HG03342 (cell line): ENCODE measurements around the gene SPART.

Source experiments
- ATAC-seq: cut with Tn5 transposase; IDR thresholded peaks from one replicate; pipeline ENCODE4 v1.9.1; 2021; ENCODE audit warnings: mild to moderate bottlenecking, moderate library complexity; ENCODE audit not compliant: unreplicated experiment

The SPART gene, protein sequence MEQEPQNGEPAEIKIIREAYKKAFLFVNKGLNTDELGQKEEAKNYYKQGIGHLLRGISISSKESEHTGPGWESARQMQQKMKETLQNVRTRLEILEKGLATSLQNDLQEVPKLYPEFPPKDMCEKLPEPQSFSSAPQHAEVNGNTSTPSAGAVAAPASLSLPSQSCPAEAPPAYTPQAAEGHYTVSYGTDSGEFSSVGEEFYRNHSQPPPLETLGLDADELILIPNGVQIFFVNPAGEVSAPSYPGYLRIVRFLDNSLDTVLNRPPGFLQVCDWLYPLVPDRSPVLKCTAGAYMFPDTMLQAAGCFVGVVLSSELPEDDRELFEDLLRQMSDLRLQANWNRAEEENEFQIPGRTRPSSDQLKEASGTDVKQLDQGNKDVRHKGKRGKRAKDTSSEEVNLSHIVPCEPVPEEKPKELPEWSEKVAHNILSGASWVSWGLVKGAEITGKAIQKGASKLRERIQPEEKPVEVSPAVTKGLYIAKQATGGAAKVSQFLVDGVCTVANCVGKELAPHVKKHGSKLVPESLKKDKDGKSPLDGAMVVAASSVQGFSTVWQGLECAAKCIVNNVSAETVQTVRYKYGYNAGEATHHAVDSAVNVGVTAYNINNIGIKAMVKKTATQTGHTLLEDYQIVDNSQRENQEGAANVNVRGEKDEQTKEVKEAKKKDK

DNA sequence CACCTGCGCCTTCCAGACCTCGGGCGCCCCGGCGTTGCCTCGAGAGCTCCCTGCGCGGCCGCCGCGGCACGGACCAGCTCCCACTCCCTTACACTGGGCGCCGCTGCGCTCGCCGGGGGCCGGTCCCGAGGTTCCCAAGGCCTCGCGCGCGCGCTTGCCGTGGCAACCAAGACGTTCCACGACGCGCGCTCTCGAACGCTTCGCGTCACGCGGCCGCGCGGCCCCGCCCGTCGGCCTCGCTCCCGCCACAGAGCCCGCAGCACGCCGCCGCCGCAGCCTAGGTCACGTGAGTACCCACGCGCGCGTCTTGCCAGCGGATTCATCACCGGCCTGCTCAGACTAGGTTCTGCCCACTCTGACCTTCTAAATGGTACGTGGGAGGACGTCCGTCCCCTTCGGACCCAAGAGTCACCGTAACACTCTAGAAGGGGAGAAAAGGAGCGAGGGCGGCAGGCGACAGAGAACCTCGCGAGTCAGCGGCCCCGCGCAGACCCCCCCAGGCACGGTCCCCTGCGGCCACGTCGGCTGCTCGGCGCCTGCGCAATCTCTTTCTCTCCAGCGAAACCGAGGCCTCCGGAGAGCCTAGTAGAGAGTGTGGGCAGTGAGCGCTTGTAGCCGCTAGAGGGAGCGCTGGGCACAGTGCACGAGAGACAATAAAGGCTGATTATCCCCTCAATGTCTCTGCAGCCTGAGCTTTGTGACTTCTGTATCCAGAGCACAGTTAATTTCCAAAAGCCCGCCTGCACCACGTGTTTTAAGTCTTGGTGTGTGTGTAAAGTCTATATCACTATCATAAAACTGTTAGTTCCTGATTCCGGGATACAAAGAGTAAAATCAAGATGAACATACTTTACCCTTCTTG lies at the start of gene SPART:
Gene SPART, minus strand, starts transcription at position 173 of the 862 bp plus-strand sequence. CDS start 10,564 bp downstream, outside the sequence.
- peak; percentile 92 for ATAC-seq

GRCh38 chr13:36395280-36395679 lies 49.1 kb upstream of the SPART start:
- ATAC-seq, result no peak

DNA sequence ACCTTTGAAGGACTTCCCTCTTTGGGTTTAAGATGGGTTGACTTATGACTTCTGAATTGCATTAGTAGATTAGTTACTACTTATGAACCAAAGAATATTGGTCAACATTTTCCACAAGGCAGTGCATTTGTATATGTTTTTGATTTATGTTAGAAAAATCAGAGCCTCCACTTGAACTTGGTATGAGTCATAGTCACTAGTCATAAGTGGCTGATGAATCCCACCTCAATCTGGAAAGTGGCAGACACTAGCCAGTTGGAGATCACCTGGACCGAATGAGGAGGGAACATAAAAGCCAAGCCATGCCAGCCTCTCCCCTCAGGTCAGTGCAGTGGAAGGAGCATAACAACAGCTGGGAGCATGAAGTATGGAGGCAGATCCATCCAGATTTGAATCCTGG lies 39.3 kb upstream of the SPART start:
- no peak for ATAC-seq

DNA sequence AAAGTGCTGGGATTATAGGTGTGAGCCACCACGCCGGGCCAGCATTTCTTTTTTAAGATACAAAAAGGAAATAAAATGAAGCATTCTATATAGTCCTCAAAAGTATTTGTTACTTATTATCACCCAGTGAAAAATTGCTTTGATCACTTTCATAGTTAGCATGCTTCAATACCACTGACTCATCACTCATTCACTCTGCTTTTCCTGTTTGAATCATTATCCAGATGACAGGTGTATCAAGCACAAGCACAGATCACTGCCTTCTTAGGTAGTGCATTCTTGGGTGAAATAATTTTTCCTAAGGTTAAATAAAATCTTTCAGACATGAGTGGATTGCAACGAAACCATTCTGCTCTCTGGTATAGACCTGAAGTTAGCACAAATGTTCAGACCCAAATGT lies 35.8 kb upstream of the SPART start:
- no peak for ATAC-seq

DNA sequence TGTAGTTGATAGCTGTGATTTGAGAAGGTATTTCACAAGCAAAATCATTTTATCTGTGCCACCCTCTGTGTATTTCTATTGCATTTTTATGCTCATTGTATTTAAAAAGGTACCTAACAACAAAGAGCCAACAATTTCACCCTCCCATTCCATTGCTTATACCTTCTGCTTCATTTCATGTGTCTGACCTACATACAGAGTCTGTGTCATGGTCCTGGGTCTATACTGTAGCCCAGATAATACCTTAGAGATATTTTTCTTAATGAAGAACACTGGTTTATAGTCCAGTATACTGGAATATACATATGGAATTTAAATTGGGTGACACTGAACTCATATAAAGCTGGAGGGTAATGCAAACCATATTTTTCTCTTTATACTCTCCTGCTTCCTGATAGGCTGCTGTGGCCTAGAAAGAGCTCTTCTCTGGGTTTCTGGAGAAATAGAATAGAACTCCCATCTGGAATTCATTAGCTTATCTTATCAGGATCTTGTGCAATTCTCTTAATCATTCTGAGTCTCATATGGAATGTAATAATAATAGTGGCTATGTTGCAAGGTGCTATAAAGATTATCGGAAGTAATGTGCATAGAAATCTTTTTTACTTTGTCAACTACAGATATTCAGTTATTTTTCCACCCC lies 31.8 kb upstream of the SPART start:
- ATAC-seq, result no peak

DNA sequence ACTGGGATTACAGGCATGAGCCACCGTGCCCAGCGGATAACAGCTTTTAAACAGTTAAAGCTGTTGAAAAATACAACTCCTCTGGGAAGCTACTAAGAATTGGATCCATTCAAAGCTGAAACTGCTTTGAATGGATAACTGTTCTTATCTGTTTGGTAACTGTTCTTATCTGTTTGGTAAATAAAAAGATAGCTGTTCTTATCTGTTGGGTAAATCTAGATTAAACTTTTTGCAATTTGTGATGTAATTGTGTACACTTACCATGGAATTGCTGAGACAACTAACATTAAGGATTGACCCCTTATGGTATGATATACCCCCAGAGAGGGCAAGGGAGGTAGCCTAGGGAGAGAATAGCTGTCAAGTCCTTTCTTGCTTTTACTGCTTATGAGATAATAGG lies 27.9 kb upstream of the SPART start:
- no peak for ATAC-seq

DNA sequence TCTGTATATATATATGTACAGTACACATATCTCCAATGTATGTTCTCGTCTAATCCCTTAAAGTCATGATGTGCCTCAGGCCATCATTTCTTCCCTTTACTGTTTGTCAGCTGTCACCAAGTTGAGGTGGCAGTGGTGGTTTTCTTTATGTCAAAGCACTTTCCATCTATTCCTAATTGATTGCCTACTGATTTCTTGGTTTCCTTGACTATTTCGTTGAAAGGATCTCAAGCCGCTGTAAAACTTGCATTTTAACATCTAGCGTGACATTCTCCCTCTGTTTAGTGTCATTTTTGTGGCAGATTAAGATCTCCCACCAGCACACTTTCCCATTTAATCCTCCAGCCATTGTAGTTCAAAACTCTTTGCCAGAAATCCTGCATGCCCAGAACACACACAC lies 25.0 kb upstream of the SPART start:
- no peak for ATAC-seq

DNA sequence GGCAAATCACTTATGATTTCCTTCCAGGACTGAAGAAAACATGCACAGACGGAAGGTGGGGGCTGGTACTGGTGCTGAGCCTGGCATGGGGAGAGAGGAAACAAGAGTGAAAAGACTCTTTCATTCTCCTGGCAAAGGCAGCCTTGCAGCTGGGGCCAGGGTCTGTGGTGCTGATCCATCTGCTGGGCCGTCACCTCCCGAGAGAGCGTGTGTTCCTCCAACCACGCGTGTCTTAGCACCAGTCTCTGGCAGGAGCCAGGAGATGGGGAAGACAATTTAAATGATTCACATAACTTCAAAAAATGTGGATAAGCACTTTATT lies 23.9 kb upstream of the SPART start:
- no peak for ATAC-seq

GRCh38 chr13:36369268-36370107 lies 23.3 kb upstream of the SPART start:
- ATAC-seq, result no peak

DNA sequence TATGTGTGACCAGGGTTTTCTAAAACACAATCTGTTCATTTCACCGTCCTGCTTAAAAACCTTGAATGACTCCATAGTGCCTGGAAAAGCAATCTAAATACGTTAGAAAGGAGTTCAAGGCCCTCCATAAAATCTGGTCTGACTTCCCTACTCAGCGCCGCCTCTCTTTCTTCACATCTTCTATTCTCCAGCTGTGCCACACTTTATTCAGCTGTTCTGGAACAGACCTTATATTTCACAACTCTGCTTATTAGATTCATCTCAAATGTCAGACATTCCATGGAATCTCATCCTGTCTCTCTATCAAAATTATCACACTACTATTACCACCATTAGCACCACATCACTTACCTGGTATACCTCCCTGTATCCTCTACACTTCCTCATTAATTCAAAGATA lies 19.8 kb upstream of the SPART start:
- no peak for ATAC-seq

DNA sequence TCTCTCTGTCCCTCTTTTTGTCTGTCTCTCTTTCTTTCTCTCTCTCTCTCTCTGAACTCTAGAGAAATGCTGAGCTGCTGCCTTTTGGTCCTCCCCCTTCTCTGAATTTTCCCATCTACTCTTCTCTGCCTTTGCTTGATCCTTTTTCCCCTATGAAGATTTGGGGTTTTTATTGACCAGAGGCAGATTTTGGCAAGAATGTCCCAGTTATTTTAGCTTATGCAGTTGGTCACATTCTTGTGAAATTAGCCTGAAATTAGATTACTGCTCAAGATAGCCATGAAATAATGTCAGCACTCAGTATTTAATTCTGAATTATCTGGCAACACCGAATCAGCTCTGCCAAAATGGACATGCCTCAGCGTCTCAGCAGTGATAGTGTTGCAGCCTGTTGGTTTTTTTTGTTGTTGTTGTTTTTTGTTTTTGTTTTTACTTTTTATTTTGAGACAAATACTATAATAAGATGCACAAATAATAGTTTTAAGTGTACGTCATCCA lies 17.2 kb upstream of the SPART start:
- ATAC-seq, result no peak

DNA sequence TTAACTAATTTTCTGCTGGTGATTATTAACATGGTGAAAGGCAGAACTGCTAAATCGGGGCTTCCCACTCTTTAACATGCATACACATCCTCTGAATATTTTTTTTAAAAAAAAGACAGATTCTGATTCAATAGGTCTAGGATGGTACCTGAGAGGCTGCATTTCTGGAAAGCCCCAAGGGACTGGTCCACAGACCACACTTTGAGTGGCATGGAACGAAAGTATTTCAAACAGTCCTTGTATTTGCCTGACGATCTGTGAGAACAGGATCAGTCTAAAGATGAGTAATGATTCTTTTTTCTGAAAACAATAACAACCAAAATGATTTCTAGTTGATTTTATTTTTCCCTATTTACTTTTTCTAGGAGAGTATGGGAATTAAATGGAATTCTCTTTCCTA lies 16.7 kb upstream of the SPART start:
- ATAC-seq, result peak; percentile 42

- ATAC-seq, result peak; percentile 43
These were observed 16.1 kb upstream of the SPART start for GRCh38 chr13:36362251-36362650.

DNA sequence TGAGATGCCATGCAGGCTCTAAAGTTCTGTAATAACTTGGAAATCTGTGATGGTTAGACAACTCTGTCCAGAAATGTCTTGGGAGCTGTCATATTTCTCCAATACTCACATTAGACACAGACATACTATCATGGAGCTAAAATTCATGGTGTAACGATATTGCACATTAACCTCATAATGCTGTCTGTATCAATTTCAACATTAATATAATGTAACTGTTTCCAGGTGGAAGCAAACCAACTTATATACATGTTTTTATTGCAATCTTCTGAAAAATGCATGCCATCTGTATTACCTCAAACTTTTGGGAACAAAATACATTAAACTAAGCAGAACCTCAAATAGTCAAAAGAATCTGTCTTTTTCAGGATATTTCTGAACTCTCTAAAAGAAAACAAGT lies 14.7 kb upstream of the SPART start:
- no peak for ATAC-seq

DNA sequence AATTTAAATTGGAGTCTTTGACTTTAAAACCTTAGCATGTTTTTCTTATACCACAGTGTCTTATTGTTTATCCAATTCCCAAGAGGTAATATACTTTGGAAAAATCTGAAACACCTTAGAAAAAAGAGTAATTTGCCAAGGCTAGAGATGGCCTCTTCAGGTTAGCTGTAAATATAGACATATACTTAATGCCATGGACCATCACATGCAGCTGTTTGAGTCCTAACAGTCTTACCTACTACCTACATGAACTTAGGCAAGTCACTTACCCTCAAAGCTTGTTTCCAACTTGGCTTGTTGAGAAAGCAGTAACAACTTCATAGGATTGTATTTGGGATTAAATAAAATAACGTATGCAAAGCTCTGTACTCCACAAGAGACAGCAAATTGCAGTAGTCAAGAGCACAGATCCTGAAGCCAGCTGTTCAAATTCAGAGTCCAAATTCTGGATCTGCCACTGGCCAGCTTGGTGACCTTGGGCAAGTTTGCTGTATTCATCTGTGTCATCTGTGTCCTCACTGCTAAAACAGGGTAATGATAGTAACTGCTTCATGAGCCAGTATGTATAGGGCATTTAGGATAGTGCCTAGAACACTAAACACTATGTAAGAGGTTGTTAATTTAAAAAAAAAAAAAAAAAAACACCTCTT lies 13.2 kb upstream of the SPART start:
- no peak for ATAC-seq

- ATAC-seq, result no peak
These were observed 12.1 kb upstream of the SPART start for GRCh38 chr13:36358175-36358718.

DNA sequence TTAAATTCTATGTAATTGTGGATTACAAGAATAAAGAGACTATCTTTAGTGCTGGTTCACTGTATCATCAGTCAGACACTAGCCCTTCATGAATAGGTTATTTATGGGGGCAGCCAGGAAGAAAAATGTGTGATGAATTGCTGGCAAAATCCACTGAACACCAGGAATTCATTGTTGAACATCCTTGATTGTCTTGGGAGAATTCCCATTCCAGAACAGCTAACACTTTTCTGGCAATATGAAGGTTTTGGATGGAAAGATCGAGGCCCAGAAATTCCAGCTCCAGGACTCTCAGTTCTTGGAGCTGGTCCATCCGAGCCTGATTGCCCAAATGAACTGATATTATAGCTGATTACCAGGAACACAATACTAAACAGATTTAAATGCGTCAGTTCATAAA lies 11.5 kb upstream of the SPART start:
- no peak for ATAC-seq

DNA sequence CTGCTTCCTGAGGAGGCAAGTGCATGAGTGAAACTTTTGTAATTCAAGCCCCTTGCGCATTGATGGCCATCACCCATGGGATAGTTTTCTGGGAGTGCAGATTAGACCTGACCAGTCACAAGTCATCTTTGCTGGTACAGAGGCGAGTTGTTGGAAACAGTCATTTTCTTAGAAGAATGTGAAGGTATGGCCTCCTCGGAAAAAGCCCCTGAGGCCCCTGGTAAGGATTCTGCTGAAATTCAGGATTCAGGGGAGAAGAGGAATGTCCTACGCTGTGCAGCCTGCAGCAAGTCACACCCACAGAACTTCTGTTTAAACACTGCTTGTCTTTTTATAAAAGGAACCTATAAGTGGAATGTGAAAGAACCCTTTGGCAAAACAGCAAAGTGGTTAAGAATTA lies 11.0 kb upstream of the SPART start:
- ATAC-seq, result no peak

DNA sequence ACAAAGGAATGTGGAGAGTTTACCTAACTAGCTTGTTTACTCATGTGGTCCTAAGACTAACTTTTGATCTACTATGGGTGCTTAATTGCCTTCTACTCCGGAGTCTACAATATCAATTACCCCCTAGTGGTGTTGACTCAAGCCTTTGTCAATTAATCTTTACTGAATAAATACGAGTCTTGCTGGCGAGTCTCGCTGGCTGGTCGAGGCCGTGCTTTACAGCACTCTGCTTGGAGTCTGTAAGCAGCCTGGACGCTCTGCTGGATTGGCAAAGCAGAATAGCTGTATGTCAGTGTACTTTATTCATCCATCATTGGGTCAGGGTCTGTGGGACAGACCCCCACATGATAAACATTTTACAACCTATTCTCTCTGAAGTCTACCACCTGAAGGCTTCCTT lies 9.9 kb upstream of the SPART start:
- ATAC-seq, result no peak
